GM12874 (cell line): ENCODE measurements around the gene MAP2K3.

Experiments used
- CTCF ChIP-seq: IDR thresholded peaks from 2 replicates; pipeline ENCODE4 v1.5.1; 2011; ENCODE audit warnings: low read depth, mild to moderate bottlenecking, control low read depth, low read length, moderate library complexity; ENCODE audit not compliant: insufficient read depth

The MAP2K3 gene

DNA sequence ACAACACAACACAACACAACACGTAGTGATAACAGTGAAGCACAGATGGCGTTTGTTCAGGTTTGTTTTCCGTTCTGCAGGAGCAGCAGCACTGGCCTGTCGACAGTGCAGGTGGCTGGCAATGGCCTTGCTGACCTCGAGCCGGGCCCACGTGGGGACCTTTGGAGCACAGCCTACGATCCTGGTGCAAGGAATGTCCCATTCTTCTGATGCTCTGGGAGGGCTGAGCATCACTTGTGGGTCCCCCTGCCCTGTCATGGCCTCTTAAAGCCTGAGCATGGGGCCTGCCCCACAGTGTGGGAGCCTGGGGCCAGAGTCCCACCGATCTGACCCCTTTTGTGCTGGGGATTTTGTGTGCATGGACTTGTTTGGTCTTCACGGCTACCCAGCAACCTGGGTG lies 6.8 kb downstream of the MAP2K3 start:
- TF ChIP-seq CTCF: no peak

GRCh38 chr17:21291862-21292261 lies 7.4 kb downstream of the MAP2K3 start:
- TF ChIP-seq CTCF: no peak

GRCh38 chr17:21292867-21293830 lies 8.6 kb downstream of the MAP2K3 start:
- no peak for TF ChIP-seq CTCF

- no peak for TF ChIP-seq CTCF
These were observed 9.3 kb downstream of the MAP2K3 start for GRCh38 chr17:21293831-21294210.

GRCh38 chr17:21294321-21295035 lies 10.0 kb downstream of the MAP2K3 start:
- no peak for TF ChIP-seq CTCF

GRCh38 chr17:21295036-21295952 lies 10.8 kb downstream of the MAP2K3 start:
- TF ChIP-seq CTCF: no peak
